ENCODE results near the gene SAA1.
"Not testable (repeated sequence)": the region's sequence is repeated elsewhere in the genome, so short reads cannot be mapped to it uniquely, and the experiment has no call there.

SAA1 gene

GRCh38 chr11:18264035-18264434, 2.0 kb upstream of the SAA1 start:
- no peak overlapping the region for H3K9ac ChIP-seq
- no peak overlapping the region for H2AFZ ChIP-seq (ENCODE audit: low read depth)
- H3K79me2 ChIP-seq (ENCODE audit: insufficient read depth, low read depth), result no peaks in the 10 kb centered on the region
- no peaks in the 10 kb centered on the region for H4K20me1 ChIP-seq (ENCODE audit: insufficient read depth)
- H3K4me1 ChIP-seq (ENCODE audit: low read depth, poor library complexity, severe bottlenecking), result peaks cover 11% of the 10 kb centered on the region
- no peak for TF ChIP-seq CTCF (conservative IDR thresholded peaks at IDR 0.05; ENCODE audit: low read depth, low read length)
- no peak overlapping the region for H3K4me2 ChIP-seq
- H3K27me3 ChIP-seq (ENCODE audit: insufficient read depth, low read depth), result no peaks in the 10 kb centered on the region
- no peaks in the 10 kb centered on the region for H3K36me3 ChIP-seq (ENCODE audit: insufficient read depth)
- H3K4me3 ChIP-seq (IDR thresholded peaks at IDR 0.05; ENCODE audit: insufficient read depth, low read depth, low read length), result no peak overlapping the region
- no peak overlapping the region for H3K27ac ChIP-seq

DNA sequence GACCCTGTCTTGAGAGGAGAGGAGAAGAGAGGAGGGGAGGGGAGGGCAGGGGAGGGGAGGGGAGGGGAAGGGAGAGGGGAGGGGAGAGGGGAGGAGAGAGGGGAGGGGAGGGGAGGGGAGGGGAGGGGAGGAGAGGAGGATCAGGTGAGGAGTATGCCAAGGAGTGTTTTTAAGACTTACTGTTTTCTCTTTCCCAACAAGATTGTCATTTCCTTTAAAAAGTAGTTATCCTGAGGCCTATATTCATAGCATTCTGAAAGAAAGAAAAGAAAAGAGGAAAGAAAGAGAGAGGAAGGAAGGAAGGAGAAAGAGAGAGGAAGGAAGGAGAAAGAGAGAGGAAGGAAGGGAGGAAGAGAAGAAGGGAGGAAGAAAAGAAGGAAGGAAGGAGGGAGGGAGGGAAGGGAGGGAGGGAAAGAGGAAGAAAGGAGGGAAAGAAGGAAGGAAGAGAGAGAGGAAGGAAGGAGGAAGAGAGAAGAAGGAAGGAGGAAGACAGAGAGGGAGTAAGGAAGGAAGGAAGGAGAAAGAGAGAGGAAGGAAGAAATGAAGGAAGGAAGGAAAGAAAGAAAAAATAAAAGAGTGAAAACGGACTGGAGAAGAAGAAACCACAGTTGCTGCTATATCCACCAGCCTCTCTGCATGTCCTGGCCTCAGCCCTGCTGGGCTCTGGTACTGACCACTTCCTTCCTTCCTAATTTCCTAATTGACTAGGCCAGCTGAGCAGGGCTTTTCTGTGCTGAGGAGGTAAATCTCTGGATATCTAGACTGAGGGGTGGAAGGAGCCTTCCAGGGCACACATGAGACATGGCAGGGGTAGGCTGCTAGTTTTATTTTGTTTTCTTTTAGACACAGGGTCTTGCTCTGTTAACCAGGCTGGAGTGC, 1.1 kb upstream of the SAA1 start:
- Histone ChIP-seq H2AFZ (ENCODE audit: low read depth) (no peak overlapping the region), H3K9ac (no peak overlapping the region), H3K4me1 (ENCODE audit: low read depth, poor library complexity, severe bottlenecking) (peaks cover 11% of the 10 kb centered on the region), H3K4me2 (no peak overlapping the region), H3K36me3 (ENCODE audit: insufficient read depth) (no peaks in the 10 kb centered on the region), H3K27me3 (ENCODE audit: insufficient read depth, low read depth) (no peaks in the 10 kb centered on the region), H3K79me2 (ENCODE audit: insufficient read depth, low read depth) (no peaks in the 10 kb centered on the region), H3K27ac (no peak overlapping the region), H3K4me3 (IDR thresholded peaks at IDR 0.05; ENCODE audit: insufficient read depth, low read depth, low read length) (no peak overlapping the region), H4K20me1 (ENCODE audit: insufficient read depth) (no peaks in the 10 kb centered on the region)
- TF ChIP-seq CTCF (conservative IDR thresholded peaks at IDR 0.05; ENCODE audit: low read depth, low read length), result no peak

- Histone ChIP-seq H2AFZ (ENCODE audit: low read depth) (peak overlapping the region; percentile 71; the same call in 1 of the 2 replicates), H3K4me1 (ENCODE audit: low read depth, poor library complexity, severe bottlenecking) (peaks cover 11% of the 10 kb centered on the region), H3K4me2 (peak overlapping the region; percentile 73), H3K27ac (peak overlapping the region; percentile 32; the same call in 1 of the 2 replicates)
- not testable (repeated sequence) for H3K9ac ChIP-seq; H3K27me3 ChIP-seq (ENCODE audit: insufficient read depth, low read depth); H3K79me2 ChIP-seq (ENCODE audit: insufficient read depth, low read depth); H4K20me1 ChIP-seq (ENCODE audit: insufficient read depth); H3K4me3 ChIP-seq (IDR thresholded peaks at IDR 0.05; ENCODE audit: insufficient read depth, low read depth, low read length); H3K36me3 ChIP-seq (ENCODE audit: insufficient read depth)
Observed at GRCh38 chr11:18267335-18268133, 1.5 kb downstream of the SAA1 start.

- not testable (repeated sequence) for H3K36me3 ChIP-seq (ENCODE audit: insufficient read depth); H4K20me1 ChIP-seq (ENCODE audit: insufficient read depth); H3K4me3 ChIP-seq (IDR thresholded peaks at IDR 0.05; ENCODE audit: insufficient read depth, low read depth, low read length); H3K9ac ChIP-seq; H3K27ac ChIP-seq; H2AFZ ChIP-seq (ENCODE audit: low read depth); H3K79me2 ChIP-seq (ENCODE audit: insufficient read depth, low read depth); H3K4me2 ChIP-seq; H3K27me3 ChIP-seq (ENCODE audit: insufficient read depth, low read depth)
- H3K4me1 ChIP-seq (ENCODE audit: low read depth, poor library complexity, severe bottlenecking), result peaks cover 11% of the 10 kb centered on the region
Observed at GRCh38 chr11:18269252-18269651, 3.2 kb downstream of the SAA1 start.

DNA sequence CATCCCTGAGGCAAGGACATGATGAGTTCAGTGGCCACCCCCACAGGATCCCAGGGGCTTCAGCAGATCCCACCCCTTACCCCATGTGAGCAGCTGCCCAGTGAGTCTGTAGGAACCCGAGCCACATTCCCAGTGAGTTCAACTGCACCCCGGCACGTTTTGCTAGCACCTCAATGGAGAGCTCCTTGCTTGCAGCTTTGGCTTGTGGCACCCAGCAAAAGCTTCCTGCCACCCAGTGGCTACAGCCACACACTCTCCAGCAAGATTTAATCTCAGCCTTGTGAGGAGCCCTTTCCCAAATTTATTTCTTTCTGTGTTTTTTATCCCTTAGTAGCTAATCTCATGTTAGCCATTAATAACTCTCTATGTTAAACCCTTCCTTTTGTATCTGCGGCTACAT, 4.0 kb downstream of the SAA1 start:
- Histone ChIP-seq H3K4me3 (IDR thresholded peaks at IDR 0.05; ENCODE audit: insufficient read depth, low read depth, low read length) (no peak overlapping the region), H3K4me1 (ENCODE audit: low read depth, poor library complexity, severe bottlenecking) (peaks cover 11% of the 10 kb centered on the region), H3K27ac (no peak overlapping the region), H3K36me3 (ENCODE audit: insufficient read depth) (no peaks in the 10 kb centered on the region), H4K20me1 (ENCODE audit: insufficient read depth) (no peaks in the 10 kb centered on the region), H3K27me3 (ENCODE audit: insufficient read depth, low read depth) (no peaks in the 10 kb centered on the region), H3K79me2 (ENCODE audit: insufficient read depth, low read depth) (no peaks in the 10 kb centered on the region), H3K4me2 (no peak overlapping the region), H2AFZ (ENCODE audit: low read depth) (no peak overlapping the region), H3K9ac (no peak overlapping the region)
- TF ChIP-seq CTCF (conservative IDR thresholded peaks at IDR 0.05; ENCODE audit: low read depth, low read length), result no peak

All from KMS-11 (cell line).